Caco-2 (cell line): ENCODE data around the gene ETFB. TPM values are rescaled to one million over a fixed set of nuclear protein-coding genes. Genes with fewer than 3 reads are reported as not detected.
A peak's percentile ranks its signal among the peaks of the same experiment; 100 is the strongest.

Experiments used
- BruUV-seq: library from RNA; stranded (reverse); fragments of 400-500 nt; replicated peaks from 2 replicates; lab custom pipeline; 2021; lab: Mats Ljungman, UMichigan
- CTCF ChIA-PET: fragments of 300-600 bp; sonication (Branson Sonifier 250); formaldehyde crosslinking; loops from one replicate; lab custom pipeline; 2022; ENCODE audit warnings: antibody characterized with exemption; lab: Charles Lee
- POLR2A ChIA-PET: fragments of 300-600 bp; sonication (Branson Sonifier 250); formaldehyde crosslinking; loops from one replicate; lab custom pipeline; 2022; ENCODE audit warnings: antibody characterized with exemption; lab: Charles Lee
- DNase-seq, 2 experiments: peaks; one replicate each; pipeline versions ENCODE4 v3.0.0 to v3.0.0-alpha.2; 2020 to 2022
- H3K27me3 ChIP-seq: replicated peaks from 2 replicates; pipeline ENCODE4 v1.6.0; 2011; ENCODE audit warnings: low read length; ENCODE audit not compliant: control insufficient read depth, insufficient read depth
- H3K36me3 ChIP-seq: 2 replicates; pipeline ENCODE4 v1.5.1; 2011; ENCODE audit warnings: low read length; ENCODE audit not compliant: control insufficient read depth, insufficient read depth
- H3K4me1 ChIP-seq: fragments of 250-450 bp; sonication (Bioruptor Pico); 2 replicates; pipeline ENCODE4 v1.5.1; 2020; ENCODE audit warnings: mild to moderate bottlenecking
- H3K4me3 ChIP-seq: 2 replicates; pipeline ENCODE4 v1.5.1; 2011; ENCODE audit warnings: low read depth, mild to moderate bottlenecking, control low read depth, low read length
- H3K9me3 ChIP-seq: fragments of 250-450 bp; sonication (Bioruptor Pico); 2 replicates; pipeline ENCODE4 v1.5.1; 2020; ENCODE audit warnings: mild to moderate bottlenecking, moderate library complexity
- H3K27ac Mint-ChIP-seq: one replicate; pipeline ENCODE4 v1.8.0; 2022; ENCODE audit warnings: mixed read lengths; ENCODE audit not compliant: unreplicated experiment
- H3K27me3 Mint-ChIP-seq: one replicate; pipeline ENCODE4 v1.8.0; 2022; ENCODE audit warnings: mixed read lengths; ENCODE audit not compliant: insufficient read depth, unreplicated experiment
- H3K36me3 Mint-ChIP-seq: one replicate; pipeline ENCODE4 v1.8.0; 2022; ENCODE audit warnings: mild to moderate bottlenecking, mixed read lengths; ENCODE audit not compliant: insufficient read depth, unreplicated experiment
- H3K4me1 Mint-ChIP-seq: one replicate; pipeline ENCODE4 v1.8.0; 2022; ENCODE audit warnings: low read depth, mixed read lengths; ENCODE audit not compliant: unreplicated experiment
- H3K4me3 Mint-ChIP-seq: one replicate; pipeline ENCODE4 v1.8.0; 2022; ENCODE audit warnings: mild to moderate bottlenecking, moderate library complexity, mixed read lengths; ENCODE audit not compliant: unreplicated experiment
- H3K9me3 Mint-ChIP-seq: one replicate; pipeline ENCODE4 v1.8.0; 2022; ENCODE audit warnings: mixed read lengths; ENCODE audit not compliant: unreplicated experiment
- intact Hi-C: fragments of 100-400 bp; cut with micrococcal nuclease; formaldehyde crosslinking; loops from one replicate; pipeline ENCODE4 v1.10.0; 2022; ENCODE audit not compliant: unreplicated experiment
- total RNA-seq: library from RNA; stranded (reverse); gene quantifications from 2 replicates; pipeline ENCODE4 v1.2.3, GENCODE V29; 2022
- TF ChIP-seq, protein P1 (sequence below), 2 experiments: fragments of 200-600 bp in 1 of 2; IDR thresholded peaks; 1 replicate in 1 of 2; 2 replicates in 1 of 2; pipeline versions ENCODE4 v1.5.1 to v1.8.0; 2011 to 2022; ENCODE audit warnings: antibody characterized with exemption in 1 of 2, control low read depth in 1 of 2, inconsistent platforms in 1 of 2, low read depth in 1 of 2, low read length in 1 of 2, mild to moderate bottlenecking in 1 of 2, moderate library complexity in 1 of 2; ENCODE audit not compliant: insufficient read depth in 1 of 2, severe bottlenecking in 1 of 2, unreplicated experiment in 1 of 2

The ETFB gene
- total RNA-seq, 1 experiment from 2014 or later: 228 TPM

DNA sequence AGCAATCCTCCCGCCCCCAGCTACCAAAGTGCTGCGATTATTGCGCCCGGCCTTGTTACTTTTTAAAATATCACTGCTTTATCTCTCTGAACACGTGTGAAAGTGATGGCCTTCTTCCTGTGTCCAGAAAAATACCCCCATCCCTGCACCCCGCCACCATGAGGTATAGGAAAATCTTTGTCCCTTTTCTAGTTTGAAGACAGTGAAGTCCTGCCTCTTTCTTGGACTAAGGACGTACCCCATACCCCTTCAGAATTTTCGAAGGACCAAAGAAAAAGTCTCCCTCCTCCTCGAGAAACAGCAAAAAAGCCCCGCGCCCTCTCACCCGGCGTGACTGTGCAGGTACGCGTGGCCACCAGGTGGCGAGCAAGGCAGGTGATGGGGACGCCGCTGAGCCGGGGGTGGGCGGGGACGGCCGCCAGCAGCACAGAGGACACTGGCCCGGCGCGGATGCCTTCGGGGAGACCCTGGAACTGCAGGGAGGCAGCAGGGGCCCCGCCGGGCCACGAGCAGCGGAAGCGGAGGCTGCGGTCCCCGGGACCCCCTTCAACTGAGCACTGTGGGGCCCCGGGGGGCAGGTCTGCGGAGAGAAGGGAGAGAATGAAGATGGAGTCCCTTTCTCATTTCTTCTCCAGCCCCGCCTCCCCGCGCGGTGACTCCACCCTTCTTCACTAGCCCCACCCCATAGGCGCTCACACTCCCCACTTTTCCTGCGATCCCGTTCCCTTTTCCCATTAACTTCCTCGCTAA, 27.4 kb downstream of the ETFB start:
- H3K36me3 ChIP-seq: no peaks in the 10 kb centered on the region
- H3K4me1 ChIP-seq: peaks cover 26% of the 10 kb centered on the region
- H3K27me3 ChIP-seq: no peaks in the 10 kb centered on the region
- Mint-ChIP-seq H3K4me3 (peak overlapping the region; percentile 86), H3K9me3 (no peaks in the 10 kb centered on the region), H3K4me1 (peaks cover 25% of the 10 kb centered on the region), H3K27me3 (no peaks in the 10 kb centered on the region), H3K36me3 (peaks cover 24% of the 10 kb centered on the region), H3K27ac (peak overlapping the region; percentile 90)
- ChIA-PET CTCF (interaction anchor here (1.0 to 3.9 kb wide), 8 partner anchors 16 to 56 kb away, joined by 3 to 46 read pairs (median 14); partner anchors contain the start of gene ETFB), POLR2A (interaction anchor here (1.2 to 2.2 kb wide), 2 partner anchors 24 to 29 kb away, joined by 24 to 67 read pairs; no protein-coding TSS in a partner anchor)
- TF ChIP-seq, protein P1, sequence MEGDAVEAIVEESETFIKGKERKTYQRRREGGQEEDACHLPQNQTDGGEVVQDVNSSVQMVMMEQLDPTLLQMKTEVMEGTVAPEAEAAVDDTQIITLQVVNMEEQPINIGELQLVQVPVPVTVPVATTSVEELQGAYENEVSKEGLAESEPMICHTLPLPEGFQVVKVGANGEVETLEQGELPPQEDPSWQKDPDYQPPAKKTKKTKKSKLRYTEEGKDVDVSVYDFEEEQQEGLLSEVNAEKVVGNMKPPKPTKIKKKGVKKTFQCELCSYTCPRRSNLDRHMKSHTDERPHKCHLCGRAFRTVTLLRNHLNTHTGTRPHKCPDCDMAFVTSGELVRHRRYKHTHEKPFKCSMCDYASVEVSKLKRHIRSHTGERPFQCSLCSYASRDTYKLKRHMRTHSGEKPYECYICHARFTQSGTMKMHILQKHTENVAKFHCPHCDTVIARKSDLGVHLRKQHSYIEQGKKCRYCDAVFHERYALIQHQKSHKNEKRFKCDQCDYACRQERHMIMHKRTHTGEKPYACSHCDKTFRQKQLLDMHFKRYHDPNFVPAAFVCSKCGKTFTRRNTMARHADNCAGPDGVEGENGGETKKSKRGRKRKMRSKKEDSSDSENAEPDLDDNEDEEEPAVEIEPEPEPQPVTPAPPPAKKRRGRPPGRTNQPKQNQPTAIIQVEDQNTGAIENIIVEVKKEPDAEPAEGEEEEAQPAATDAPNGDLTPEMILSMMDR (IDR thresholded peaks at IDR 0.05; ENCODE audit: insufficient read depth in 1 of 2, low read depth in 1 of 2, low read length in 1 of 2, severe bottlenecking in 1 of 2, unreplicated experiment in 1 of 2): peak; percentile 92 to 94
- BruUV-seq: TSS peak; percentile 33
- no peaks in the 10 kb centered on the region for H3K9me3 ChIP-seq
- peak; percentile 89 to 92 for DNase-seq
- intact Hi-C loops: loop anchor here (1.0 to 2.0 kb wide), 5 partner anchors 16 to 318 kb away; no protein-coding TSS in a partner anchor
- peak overlapping the region; percentile 78 for H3K4me3 ChIP-seq

DNA sequence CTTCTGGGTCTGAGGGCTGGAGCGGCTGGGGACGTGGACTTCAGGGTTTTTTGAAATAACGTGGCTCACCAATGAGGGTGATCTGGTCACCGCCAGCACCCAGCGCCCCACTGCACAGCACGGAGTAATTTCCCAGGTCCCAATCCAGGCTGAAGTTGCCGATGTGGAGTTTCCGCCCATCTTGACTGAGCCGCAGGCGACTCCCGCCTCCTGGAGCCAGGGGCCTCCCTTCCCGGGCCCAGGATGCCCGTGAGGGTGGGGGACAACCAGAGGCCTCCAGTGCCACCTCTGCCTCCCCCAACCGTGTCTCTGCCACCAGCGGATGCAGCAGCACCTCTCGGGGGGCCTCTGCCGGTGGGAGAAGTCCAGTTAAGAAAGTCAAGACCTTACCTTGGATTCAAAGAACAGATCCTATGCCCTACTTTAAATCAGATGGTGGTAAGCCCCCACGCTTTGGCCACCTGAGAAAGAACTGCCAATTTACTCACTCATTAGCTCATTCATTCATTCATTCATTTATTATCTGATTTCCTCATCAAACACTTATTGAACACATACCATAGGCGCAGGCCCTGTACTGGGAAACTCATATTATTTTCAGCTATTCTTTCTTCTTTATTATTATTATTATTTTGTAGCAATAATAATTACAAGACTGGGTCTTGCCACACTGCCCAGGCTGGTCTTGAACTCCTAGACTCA, 28.2 kb downstream of the ETFB start:
- Mint-ChIP-seq H3K9me3 (no peaks in the 10 kb centered on the region), H3K27me3 (no peaks in the 10 kb centered on the region), H3K4me1 (peaks cover 22% of the 10 kb centered on the region), H3K27ac (no peak overlapping the region), H3K4me3 (peak overlapping the region; percentile 86), H3K36me3 (peaks cover 24% of the 10 kb centered on the region)
- CTCF ChIA-PET: no interaction called here
- H3K4me1 ChIP-seq: peaks cover 24% of the 10 kb centered on the region
- DNase-seq: no peak
- intact Hi-C loops: loop anchor here (2.0 kb wide), 1 partner anchor 319 kb away; no protein-coding TSS in a partner anchor
- BruUV-seq: no TSS peak
- H3K9me3 ChIP-seq: no peaks in the 10 kb centered on the region
- POLR2A ChIA-PET: no interaction called here
- H3K4me3 ChIP-seq: no peak overlapping the region; the same call in 1 of the 2 replicates
- TF ChIP-seq, protein P1 (IDR thresholded peaks at IDR 0.05; ENCODE audit: insufficient read depth in 1 of 2, low read depth in 1 of 2, low read length in 1 of 2, severe bottlenecking in 1 of 2, unreplicated experiment in 1 of 2): no peak
- H3K36me3 ChIP-seq: no peaks in the 10 kb centered on the region
- H3K27me3 ChIP-seq: no peaks in the 10 kb centered on the region

DNA sequence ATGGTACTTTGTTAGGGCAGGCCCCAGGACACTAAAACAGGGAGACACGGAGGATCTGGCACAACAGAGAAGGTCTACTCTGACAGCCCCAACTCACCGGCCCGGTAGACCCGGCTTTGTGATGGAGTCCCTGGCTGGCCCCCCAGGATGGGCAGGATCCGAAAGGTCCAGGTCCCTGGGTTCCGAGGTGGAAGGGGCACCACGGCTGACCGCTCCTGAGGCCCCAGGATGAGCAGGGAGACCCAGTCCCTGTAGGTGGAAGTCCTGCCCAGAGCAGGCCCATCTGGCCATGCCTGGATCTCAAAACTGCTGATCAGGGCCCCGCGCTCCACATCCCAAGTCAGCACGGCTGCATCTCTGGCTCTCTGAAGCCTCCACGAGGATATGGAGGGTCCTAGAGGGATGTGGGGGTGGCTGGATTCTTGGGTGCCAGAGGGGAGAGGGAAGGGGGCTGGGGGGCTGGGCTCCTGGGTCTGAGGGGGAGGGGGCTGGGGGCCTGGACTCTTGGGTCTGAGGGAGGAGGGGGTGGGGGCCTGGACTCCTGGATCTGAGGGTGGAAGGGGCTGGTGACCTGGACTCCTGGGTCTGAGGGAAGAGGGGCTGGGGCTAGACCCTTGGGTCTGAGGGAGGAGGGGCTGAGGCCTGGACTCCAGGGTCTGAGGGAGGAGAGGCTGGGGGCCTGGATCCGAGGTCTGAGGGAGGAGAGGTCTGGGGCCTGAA, 28.9 kb downstream of the ETFB start:
- H3K27me3 Mint-ChIP-seq: no peaks in the 10 kb centered on the region
- H3K4me3 Mint-ChIP-seq: no peak overlapping the region
- H3K36me3 Mint-ChIP-seq: peaks cover 20% of the 10 kb centered on the region
- H3K4me3 ChIP-seq: no peak overlapping the region
- H3K9me3 ChIP-seq: no peaks in the 10 kb centered on the region
- ChIA-PET CTCF (interaction anchor here (0.6 kb wide), 1 partner anchor 30 kb away, joined by 4 read pairs; no protein-coding TSS in a partner anchor), POLR2A (no interaction called here)
- no peak for DNase-seq
- TF ChIP-seq, protein P1 (IDR thresholded peaks at IDR 0.05; ENCODE audit: insufficient read depth in 1 of 2, low read depth in 1 of 2, low read length in 1 of 2, severe bottlenecking in 1 of 2, unreplicated experiment in 1 of 2): no peak
- no peaks in the 10 kb centered on the region for H3K27me3 ChIP-seq
- no peaks in the 10 kb centered on the region for H3K9me3 Mint-ChIP-seq
- H3K36me3 ChIP-seq: no peaks in the 10 kb centered on the region
- H3K4me1 ChIP-seq: peaks cover 17% of the 10 kb centered on the region
- peaks cover 15% of the 10 kb centered on the region for H3K4me1 Mint-ChIP-seq
- no peak overlapping the region for H3K27ac Mint-ChIP-seq
- intact Hi-C loops: no loop called here
- no TSS peak for BruUV-seq
